ENCODE results near the gene RECK.

The RECK gene

GRCh38 chr9:36023260-36024048 lies 13.3 kb upstream of the RECK start:
- DNase-seq (ENCODE audit: low read depth), result peak; percentile 62

- DNase-seq (ENCODE audit: low read depth), result no peak
Observed at GRCh38 chr9:36025746-36026145, 11.0 kb upstream of the RECK start.

GRCh38 chr9:36029202-36029601 lies 7.5 kb upstream of the RECK start:
- DNase-seq (ENCODE audit: low read depth), result no peak

- DNase-seq (ENCODE audit: low read depth), result no peak
Observed at GRCh38 chr9:36029765-36030528, 6.8 kb upstream of the RECK start.

GRCh38 chr9:36030871-36031270 lies 5.8 kb upstream of the RECK start:
- no peak for DNase-seq (ENCODE audit: low read depth)

- DNase-seq (ENCODE audit: low read depth), result no peak
Observed at GRCh38 chr9:36031774-36032555, 4.7 kb upstream of the RECK start.

GRCh38 chr9:36033788-36034187 lies 2.9 kb upstream of the RECK start:
- no peak for DNase-seq (ENCODE audit: low read depth)

GRCh38 chr9:36034234-36034633 lies 2.5 kb upstream of the RECK start:
- no peak for DNase-seq (ENCODE audit: low read depth)

- no peak for DNase-seq (ENCODE audit: low read depth)
Observed at GRCh38 chr9:36035006-36035405, 1.7 kb upstream of the RECK start.

- DNase-seq (ENCODE audit: low read depth), result no peak
Observed at GRCh38 chr9:36036253-36036779, 397 bp upstream of the RECK start.

- DNase-seq (ENCODE audit: low read depth), result no peak
Observed at GRCh38 chr9:36037549-36038122, 923 bp downstream of the RECK start.

- DNase-seq (ENCODE audit: low read depth), result no peak
Observed at GRCh38 chr9:36039121-36039520, 2.4 kb downstream of the RECK start.

- DNase-seq (ENCODE audit: low read depth), result no peak
Observed at GRCh38 chr9:36039696-36040095, 3.0 kb downstream of the RECK start.

- no peak for DNase-seq (ENCODE audit: low read depth)
Observed at GRCh38 chr9:36040271-36040925, 3.7 kb downstream of the RECK start.

- no peak for DNase-seq (ENCODE audit: low read depth)
Observed at GRCh38 chr9:36041506-36041905, 4.8 kb downstream of the RECK start.

GRCh38 chr9:36045610-36046009 lies 8.9 kb downstream of the RECK start:
- no peak for DNase-seq (ENCODE audit: low read depth)

- no peak for DNase-seq (ENCODE audit: low read depth)
Observed at GRCh38 chr9:36046923-36047322, 10.2 kb downstream of the RECK start.

- DNase-seq (ENCODE audit: low read depth), result no peak
Observed at GRCh38 chr9:36049408-36049807, 12.7 kb downstream of the RECK start.

GRCh38 chr9:36050476-36050875 lies 13.8 kb downstream of the RECK start:
- DNase-seq (ENCODE audit: low read depth), result no peak

GRCh38 chr9:36051317-36051716 lies 14.6 kb downstream of the RECK start:
- DNase-seq (ENCODE audit: low read depth), result no peak

- DNase-seq (ENCODE audit: low read depth), result no peak
Observed at GRCh38 chr9:36053971-36054370, 17.3 kb downstream of the RECK start.

Measured in T follicular helper cell (primary cell).